Parathyroid adenoma (tissue), 2 donors: Measurements from ENCODE around the gene BIN2.
"Not testable (repeated sequence)": the region's sequence is repeated elsewhere in the genome, so short reads cannot be mapped to it uniquely, and the experiment has no call there.

Experiments
- H2AFZ ChIP-seq: fragments of 300-600 bp; sonication (generic); one replicate; pipeline ENCODE4 v1.7.0; 2017; ENCODE audit warnings: antibody characterized with exemption, mild to moderate bottlenecking
- H3K27ac ChIP-seq: fragments of 300-600 bp; sonication (generic); one replicate; pipeline ENCODE4 v1.7.0; 2017
- H3K27me3 ChIP-seq: fragments of 300-600 bp; sonication (generic); one replicate; pipeline ENCODE4 v1.7.0; 2017; ENCODE audit warnings: low read length; ENCODE audit not compliant: control insufficient read depth, insufficient read depth
- H3K36me3 ChIP-seq: fragments of 300-600 bp; sonication (generic); one replicate; pipeline ENCODE4 v1.7.0; 2017; ENCODE audit warnings: low read length; ENCODE audit not compliant: control insufficient read depth, insufficient read depth
- H3K4me1 ChIP-seq: fragments of 300-600 bp; sonication (generic); one replicate; pipeline ENCODE4 v1.7.0; 2017; ENCODE audit warnings: control low read depth
- H3K4me2 ChIP-seq: fragments of 300-600 bp; sonication (generic); one replicate; pipeline ENCODE4 v1.7.0; 2017; ENCODE audit warnings: low read length
- H3K4me3 ChIP-seq: fragments of 300-600 bp; sonication (generic); one replicate; pipeline ENCODE4 v1.7.0; 2017; ENCODE audit warnings: low read depth, low read length
- H3K79me2 ChIP-seq: fragments of 300-600 bp; sonication (generic); one replicate; pipeline ENCODE4 v1.7.0; 2017; ENCODE audit warnings: control low read depth
- H3K9ac ChIP-seq: fragments of 300-600 bp; sonication (generic); one replicate; pipeline ENCODE4 v1.7.0; 2017; ENCODE audit warnings: mild to moderate bottlenecking
- H3K9me3 ChIP-seq: fragments of 300-600 bp; sonication (generic); one replicate; pipeline ENCODE4 v1.7.0; 2017; ENCODE audit warnings: low read length; ENCODE audit not compliant: control insufficient read depth
- CTCF ChIP-seq: fragments of 300-600 bp; sonication (generic); IDR thresholded peaks from one replicate; pipeline ENCODE4 v1.7.0; 2017; ENCODE audit warnings: antibody characterized with exemption, mild to moderate bottlenecking
- donor health status: primary hyperparathyroidism.

The BIN2 gene

GRCh38 chr12:51341251-51342007, 17.5 kb upstream of the BIN2 start:
- H3K27ac ChIP-seq: no peak overlapping the region
- H3K36me3 ChIP-seq: no peaks in the 10 kb centered on the region

GRCh38 chr12:51339750-51340149, 15.8 kb upstream of the BIN2 start:
- H3K9ac ChIP-seq: no peak overlapping the region
- no peak overlapping the region for H3K27ac ChIP-seq
- no peaks in the 10 kb centered on the region for H3K79me2 ChIP-seq
- no peaks in the 10 kb centered on the region for H3K36me3 ChIP-seq
- peaks cover 3% of the 10 kb centered on the region for H3K4me1 ChIP-seq
- H2AFZ ChIP-seq: no peak overlapping the region
- no peaks in the 10 kb centered on the region for H3K9me3 ChIP-seq
- no peaks in the 10 kb centered on the region for H3K27me3 ChIP-seq
- no peak overlapping the region for H3K4me2 ChIP-seq
- no peak for TF ChIP-seq CTCF
- no peak overlapping the region for H3K4me3 ChIP-seq

More at GRCh38 chr12:51341251-51342007, 17.5 kb upstream of the BIN2 start:
- peak; percentile 98 for TF ChIP-seq CTCF
- Histone ChIP-seq H3K4me1 (peaks cover 3% of the 10 kb centered on the region), H3K4me2 (peak overlapping the region; percentile 86), H3K9me3 (no peaks in the 10 kb centered on the region), H3K79me2 (no peaks in the 10 kb centered on the region), H2AFZ (peak overlapping the region; percentile 88), H3K27me3 (no peaks in the 10 kb centered on the region), H3K4me3 (peak overlapping the region; percentile 35), H3K9ac (no peak overlapping the region)

- H3K27ac ChIP-seq, H3K79me2 ChIP-seq, H2AFZ ChIP-seq, H3K9me3 ChIP-seq, H3K27me3 ChIP-seq, H3K4me3 ChIP-seq, H3K4me2 ChIP-seq, H3K9ac ChIP-seq, H3K36me3 ChIP-seq, H3K4me1 ChIP-seq: not testable (repeated sequence)
Observed at GRCh38 chr12:51337336-51337735, 13.4 kb upstream of the BIN2 start.

GRCh38 chr12:51335931-51336330, 12.0 kb upstream of the BIN2 start:
- H3K9ac ChIP-seq: no peak overlapping the region
- no peaks in the 10 kb centered on the region for H3K79me2 ChIP-seq
- no peaks in the 10 kb centered on the region for H3K4me1 ChIP-seq
- no peak overlapping the region for H3K27ac ChIP-seq
- no peaks in the 10 kb centered on the region for H3K36me3 ChIP-seq
- TF ChIP-seq CTCF: no peak
- H2AFZ ChIP-seq: no peak overlapping the region
- no peak overlapping the region for H3K4me3 ChIP-seq
- no peaks in the 10 kb centered on the region for H3K27me3 ChIP-seq
- H3K9me3 ChIP-seq: no peaks in the 10 kb centered on the region
- no peak overlapping the region for H3K4me2 ChIP-seq

- no peaks in the 10 kb centered on the region for H3K36me3 ChIP-seq
- no peak overlapping the region for H3K9ac ChIP-seq
- no peaks in the 10 kb centered on the region for H3K27me3 ChIP-seq
- H3K79me2 ChIP-seq: no peaks in the 10 kb centered on the region
- no peak overlapping the region for H2AFZ ChIP-seq
- H3K4me3 ChIP-seq: no peak overlapping the region
- H3K9me3 ChIP-seq: no peaks in the 10 kb centered on the region
- H3K4me1 ChIP-seq: no peaks in the 10 kb centered on the region
- no peak for TF ChIP-seq CTCF
- no peak overlapping the region for H3K4me2 ChIP-seq
- no peak overlapping the region for H3K27ac ChIP-seq
Observed at GRCh38 chr12:51334764-51335163, 10.8 kb upstream of the BIN2 start.
